Activated T-helper 2 cell treated with anti-CD3 and anti-CD28 coated beads, Interferon-gamma antibody, Interleukin-2, Interleukin-4, amounts not matched to agents 10 μg/mL and 5 μg/mL and 100 μg/mL, durations not matched to agents 14 hours and 24 hours and 36 hours (primary cell): ENCODE results near the gene ATP6V0E1. TPM values are rescaled to one million over a fixed set of nuclear protein-coding genes. Genes with fewer than 3 reads are reported as not detected.
"Not testable (repeated sequence)": the region's sequence is repeated elsewhere in the genome, so short reads cannot be mapped to it uniquely, and the experiment has no call there.

Experiments used
- DNase-seq: peaks from one replicate; pipeline ENCODE4 v3.0.0; 2021; ENCODE audit warnings: low spot score
- H3K27ac Mint-ChIP-seq: one replicate; pipeline ENCODE4 v1.8.0; 2021; ENCODE audit warnings: mixed read lengths
- H3K27me3 Mint-ChIP-seq: one replicate; pipeline ENCODE4 v1.8.0; 2021; ENCODE audit warnings: low read depth, mixed read lengths
- H3K36me3 Mint-ChIP-seq: one replicate; pipeline ENCODE4 v1.8.0; 2021; ENCODE audit warnings: low read depth, mixed read lengths
- H3K4me1 Mint-ChIP-seq: one replicate; pipeline ENCODE4 v1.8.0; 2021; ENCODE audit warnings: low read depth, mixed read lengths
- H3K4me3 Mint-ChIP-seq: one replicate; pipeline ENCODE4 v1.8.0; 2021; ENCODE audit warnings: low read depth, mild to moderate bottlenecking, moderate library complexity, mixed read lengths
- H3K9me3 Mint-ChIP-seq: one replicate; pipeline ENCODE4 v1.8.0; 2021; ENCODE audit warnings: mixed read lengths
- intact Hi-C: fragments of 100-400 bp; cut with micrococcal nuclease; formaldehyde crosslinking; loops from one replicate; pipeline ENCODE4 v1.15.1; 2023
- total RNA-seq: library from RNA; stranded (reverse); gene quantifications from 2 replicates; pipeline ENCODE4 v1.2.3, GENCODE V29; 2022

Gene ATP6V0E1
- total RNA-seq, 1 donor from 2014 or later = 147 TPM

DNA sequence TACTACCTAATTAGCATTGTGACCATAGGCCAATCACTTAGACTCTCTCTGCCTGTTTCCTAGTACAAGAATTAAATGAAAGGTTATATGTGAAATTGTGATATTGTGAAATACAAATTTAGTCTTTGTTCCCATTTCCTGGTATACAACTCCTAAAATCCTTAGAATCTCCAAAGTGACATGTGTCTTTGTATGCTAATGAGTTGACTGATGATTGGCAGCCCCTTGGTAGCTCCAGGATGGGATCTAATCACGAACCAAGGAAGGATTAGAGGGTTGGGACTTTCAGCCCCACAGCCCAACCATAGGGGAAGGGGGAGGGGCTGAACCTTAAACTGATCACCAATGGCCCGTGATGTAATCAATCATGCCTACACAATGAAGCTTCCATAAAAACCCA is 31.6 kb downstream of the ATP6V0E1 start:
- no peaks in the 10 kb centered on the region for H3K27me3 Mint-ChIP-seq
- H3K36me3 Mint-ChIP-seq = peaks cover 26% of the 10 kb centered on the region
- H3K27ac Mint-ChIP-seq = no peak overlapping the region
- H3K4me3 Mint-ChIP-seq = no peak overlapping the region
- intact Hi-C loops = no loop called here
- no peaks in the 10 kb centered on the region for H3K9me3 Mint-ChIP-seq
- H3K4me1 Mint-ChIP-seq = peaks cover 20% of the 10 kb centered on the region
- DNase-seq = no peak

GRCh38 chr5:173015598-173016455 is 32.3 kb downstream of the ATP6V0E1 start:
- H3K27ac Mint-ChIP-seq = peak overlapping the region; percentile 48
- DNase-seq = no peak
- H3K36me3 Mint-ChIP-seq = peaks cover 31% of the 10 kb centered on the region
- H3K4me3 Mint-ChIP-seq = no peak overlapping the region
- intact Hi-C loops = no loop called here
- peaks cover 16% of the 10 kb centered on the region for H3K4me1 Mint-ChIP-seq
- no peaks in the 10 kb centered on the region for H3K27me3 Mint-ChIP-seq
- H3K9me3 Mint-ChIP-seq = no peaks in the 10 kb centered on the region

- Mint-ChIP-seq H3K4me1 (peaks cover 16% of the 10 kb centered on the region), H3K27ac (peak overlapping the region; percentile 48), H3K36me3 (peaks cover 37% of the 10 kb centered on the region), H3K27me3 (no peaks in the 10 kb centered on the region), H3K9me3 (no peaks in the 10 kb centered on the region), H3K4me3 (no peak overlapping the region)
- DNase-seq = no peak
- intact Hi-C loops = no loop called here
These were observed 33.1 kb downstream of the ATP6V0E1 start for GRCh38 chr5:173016598-173017046.

GRCh38 chr5:173017087-173017486 is 33.5 kb downstream of the ATP6V0E1 start:
- intact Hi-C loops, H3K4me3 Mint-ChIP-seq, H3K9me3 Mint-ChIP-seq, DNase-seq, H3K27me3 Mint-ChIP-seq: not testable (repeated sequence)
- Mint-ChIP-seq H3K4me1 (peaks cover 16% of the 10 kb centered on the region), H3K36me3 (peaks cover 39% of the 10 kb centered on the region), H3K27ac (peak overlapping the region; percentile 48)

DNA sequence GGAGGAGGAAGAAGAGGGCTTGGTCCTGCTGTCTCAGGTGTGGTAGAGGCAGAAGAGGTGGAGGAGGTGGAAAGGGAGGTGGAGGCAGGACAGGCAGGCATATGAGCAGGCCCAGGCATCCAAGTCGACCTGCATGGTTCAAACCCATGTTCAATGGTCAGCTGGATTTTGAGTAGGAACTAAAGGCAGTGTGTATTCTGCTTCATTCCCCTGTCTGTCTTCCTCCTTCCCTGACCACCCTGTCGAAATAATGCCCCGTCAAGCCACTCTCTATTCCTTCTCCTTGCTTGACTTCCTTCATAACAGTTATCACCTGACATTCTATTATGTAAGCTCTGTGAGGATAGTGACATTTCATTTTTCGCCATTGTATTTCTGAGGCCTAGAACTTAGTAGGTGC is 34.8 kb downstream of the ATP6V0E1 start:
- Mint-ChIP-seq H3K36me3 (peaks cover 46% of the 10 kb centered on the region), H3K9me3 (no peaks in the 10 kb centered on the region), H3K4me3 (no peak overlapping the region), H3K27ac (no peak overlapping the region), H3K27me3 (no peaks in the 10 kb centered on the region), H3K4me1 (peaks cover 16% of the 10 kb centered on the region)
- DNase-seq = no peak
- intact Hi-C loops = no loop called here

DNA sequence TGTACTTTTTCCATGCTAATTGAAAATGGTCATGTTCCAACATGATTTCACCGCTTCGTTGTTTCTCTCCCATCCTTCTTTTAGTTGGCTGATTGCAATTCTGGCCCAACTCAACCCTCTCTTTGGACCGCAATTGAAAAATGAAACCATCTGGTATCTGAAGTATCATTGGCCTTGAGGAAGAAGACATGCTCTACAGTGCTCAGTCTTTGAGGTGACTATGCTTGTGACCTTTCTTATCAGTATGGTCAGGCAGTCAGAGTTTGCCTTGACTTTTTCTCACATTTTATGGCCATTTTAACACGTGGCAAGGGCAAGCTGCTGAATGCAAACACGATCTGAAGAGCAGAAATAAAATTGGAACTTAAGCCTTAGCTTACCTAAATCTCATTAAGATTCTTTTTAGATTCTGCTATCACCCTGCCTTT is 36.6 kb downstream of the ATP6V0E1 start:
- Mint-ChIP-seq H3K4me3 (no peak overlapping the region), H3K9me3 (no peaks in the 10 kb centered on the region), H3K27me3 (no peaks in the 10 kb centered on the region), H3K4me1 (peaks cover 13% of the 10 kb centered on the region), H3K36me3 (peaks cover 53% of the 10 kb centered on the region), H3K27ac (no peak overlapping the region)
- DNase-seq = no peak
- intact Hi-C loops = no loop called here

DNA sequence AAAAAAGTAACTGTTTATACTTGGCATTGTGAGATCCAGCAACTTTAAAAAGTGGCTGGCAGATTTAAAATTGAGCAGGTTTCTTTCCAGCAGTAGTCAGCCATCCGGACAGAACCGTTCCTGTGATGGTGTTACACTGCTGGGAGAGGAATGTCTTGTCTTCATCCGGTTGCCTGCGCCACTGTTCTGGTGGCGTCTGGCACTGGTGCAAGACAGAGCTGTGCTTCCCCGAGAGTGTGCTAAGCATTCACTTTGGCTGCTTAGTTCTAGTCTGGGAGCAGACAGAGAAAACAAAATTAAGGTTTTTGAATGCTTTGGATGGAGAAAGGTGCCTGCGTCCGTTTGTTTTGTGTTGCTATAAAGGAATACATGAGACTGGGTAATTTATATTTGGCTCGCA is 37.1 kb downstream of the ATP6V0E1 start:
- DNase-seq = no peak
- intact Hi-C loops = no loop called here
- Mint-ChIP-seq H3K9me3 (no peaks in the 10 kb centered on the region), H3K27me3 (no peaks in the 10 kb centered on the region), H3K4me1 (peaks cover 13% of the 10 kb centered on the region), H3K27ac (no peak overlapping the region), H3K4me3 (no peak overlapping the region), H3K36me3 (peaks cover 55% of the 10 kb centered on the region)

GRCh38 chr5:173025651-173026050 is 42.1 kb downstream of the ATP6V0E1 start:
- Mint-ChIP-seq H3K4me3 (no peak overlapping the region), H3K27ac (no peak overlapping the region), H3K9me3 (no peaks in the 10 kb centered on the region), H3K36me3 (peaks cover 30% of the 10 kb centered on the region), H3K27me3 (no peaks in the 10 kb centered on the region), H3K4me1 (no peaks in the 10 kb centered on the region)
- intact Hi-C loops = no loop called here
- no peak for DNase-seq

GRCh38 chr5:173027905-173028304 is 44.3 kb downstream of the ATP6V0E1 start:
- Mint-ChIP-seq H3K4me1 (no peaks in the 10 kb centered on the region), H3K4me3 (no peak overlapping the region), H3K27me3 (no peaks in the 10 kb centered on the region), H3K36me3 (peaks cover 12% of the 10 kb centered on the region), H3K27ac (peak overlapping the region; percentile 31), H3K9me3 (no peaks in the 10 kb centered on the region)
- DNase-seq = no peak
- intact Hi-C loops = no loop called here

DNA sequence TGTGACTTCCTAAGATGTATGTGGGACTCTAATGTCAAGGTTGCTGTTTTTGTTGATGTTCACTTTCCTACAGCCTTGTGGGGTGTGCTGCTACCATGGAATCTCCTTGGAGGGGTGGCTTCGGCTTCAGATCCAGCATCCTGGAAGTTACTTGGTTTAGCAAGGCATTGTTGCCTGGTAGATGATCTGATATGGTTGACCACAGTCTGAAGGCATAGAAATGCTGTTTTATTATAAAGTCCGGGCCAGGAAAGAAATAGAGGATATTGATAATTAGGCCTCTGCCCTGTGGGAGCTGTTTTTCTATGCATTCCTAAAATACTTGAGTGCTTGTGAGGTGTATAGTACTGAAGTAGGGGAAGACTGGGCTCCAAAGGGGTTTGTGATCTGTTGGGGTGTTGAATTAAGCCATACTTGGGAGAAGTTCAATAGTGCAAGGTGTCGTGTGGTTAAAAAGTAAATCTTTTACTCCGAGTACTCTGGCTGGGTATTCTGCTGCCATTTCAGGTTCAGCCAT is 45.3 kb downstream of the ATP6V0E1 start:
- intact Hi-C loops = no loop called here
- Mint-ChIP-seq H3K27ac (no peak overlapping the region), H3K4me3 (no peak overlapping the region), H3K4me1 (peaks cover 7% of the 10 kb centered on the region), H3K9me3 (no peaks in the 10 kb centered on the region), H3K36me3 (peaks cover 12% of the 10 kb centered on the region), H3K27me3 (no peaks in the 10 kb centered on the region)
- no peak for DNase-seq

- no peak overlapping the region for H3K4me3 Mint-ChIP-seq
- peaks cover 13% of the 10 kb centered on the region for H3K36me3 Mint-ChIP-seq
- peaks cover 12% of the 10 kb centered on the region for H3K4me1 Mint-ChIP-seq
- intact Hi-C loops = no loop called here
- no peaks in the 10 kb centered on the region for H3K9me3 Mint-ChIP-seq
- H3K27me3 Mint-ChIP-seq = no peaks in the 10 kb centered on the region
- H3K27ac Mint-ChIP-seq = no peak overlapping the region
- no peak for DNase-seq
These were observed 45.9 kb downstream of the ATP6V0E1 start for GRCh38 chr5:173029499-173029921.

GRCh38 chr5:173032096-173032495 is 48.5 kb downstream of the ATP6V0E1 start:
- H3K4me3 Mint-ChIP-seq, intact Hi-C loops, H3K27ac Mint-ChIP-seq, H3K27me3 Mint-ChIP-seq, H3K9me3 Mint-ChIP-seq, DNase-seq: not testable (repeated sequence)
- peaks cover 29% of the 10 kb centered on the region for H3K4me1 Mint-ChIP-seq
- peaks cover 24% of the 10 kb centered on the region for H3K36me3 Mint-ChIP-seq

GRCh38 chr5:173032730-173033129 is 49.2 kb downstream of the ATP6V0E1 start:
- Mint-ChIP-seq H3K27ac (no peak overlapping the region), H3K4me1 (peaks cover 32% of the 10 kb centered on the region), H3K9me3 (no peaks in the 10 kb centered on the region), H3K36me3 (peaks cover 24% of the 10 kb centered on the region), H3K4me3 (no peak overlapping the region), H3K27me3 (no peaks in the 10 kb centered on the region)
- intact Hi-C loops = no loop called here
- DNase-seq = no peak
